ELF-1 (cell line): Measurements from ENCODE around the gene RNF41.

ENCODE experiments used
- DNase-seq: peaks from one replicate; pipeline ENCODE4 v3.0.0-alpha.2; 2016; ENCODE audit warnings: low read depth, low spot score

Gene RNF41

GRCh38 chr12:56212361-56212760 lies 9.4 kb downstream of the RNF41 start:
- DNase-seq, result no peak

DNA sequence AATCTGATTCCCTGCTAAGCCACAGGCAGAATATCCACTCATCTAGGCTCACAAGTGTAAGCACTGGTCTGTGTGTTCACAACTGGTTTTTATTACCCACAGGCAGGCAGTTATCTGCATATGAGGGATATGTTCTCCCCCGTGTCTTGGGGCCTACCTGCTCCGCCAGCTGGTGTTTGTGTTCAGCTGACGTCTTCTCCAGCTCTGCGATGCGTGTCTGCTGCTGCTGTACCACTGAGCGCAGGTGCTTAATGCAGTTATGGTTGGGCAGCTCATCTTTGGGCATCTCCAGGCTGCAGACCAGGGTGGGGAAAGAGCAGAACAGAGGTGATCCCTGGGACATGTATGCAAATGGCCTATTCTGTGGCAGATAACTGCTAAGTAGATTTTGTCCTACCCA lies 13.7 kb downstream of the RNF41 start:
- no peak for DNase-seq

GRCh38 chr12:56206452-56207166 lies 15.1 kb downstream of the RNF41 start:
- DNase-seq, result peak; percentile 83

DNA sequence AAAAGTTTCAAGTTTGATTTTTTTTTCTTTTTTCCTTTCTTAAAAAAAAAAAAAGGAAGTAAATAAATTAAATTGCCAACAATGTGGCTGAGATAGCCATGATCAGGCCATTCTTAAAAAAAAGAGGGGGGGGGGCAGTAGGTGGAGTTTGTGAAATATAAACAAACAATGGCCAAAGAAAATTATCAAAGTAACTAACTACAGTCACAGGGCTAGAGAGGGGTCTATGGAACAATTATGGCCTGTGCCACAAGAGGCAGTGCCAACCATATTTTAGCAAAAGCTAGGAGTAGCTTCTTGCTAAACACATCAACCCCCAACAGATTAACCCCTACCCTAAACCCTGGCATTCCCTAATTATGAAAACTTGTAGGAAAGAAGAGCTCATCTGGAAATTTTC lies 16.3 kb downstream of the RNF41 start:
- no peak for DNase-seq

DNA sequence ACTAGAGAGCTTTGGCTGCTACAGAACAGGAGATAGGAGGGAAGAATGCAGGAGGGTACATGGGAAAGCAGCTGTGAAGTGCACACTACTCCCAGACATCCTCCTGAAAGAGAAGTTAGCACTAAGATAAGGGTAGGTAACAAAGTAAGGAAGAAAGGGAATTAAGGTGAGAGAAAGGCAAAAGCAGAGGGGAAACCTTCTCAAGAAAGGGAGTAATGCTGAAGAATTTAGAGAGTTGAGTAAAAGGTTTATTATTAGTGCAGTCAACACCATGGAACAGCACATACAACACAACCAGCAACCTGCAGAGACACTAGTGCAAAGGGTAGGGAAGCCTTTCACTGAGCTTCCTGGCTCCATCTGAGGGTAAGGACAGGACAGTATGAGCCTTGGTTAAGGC lies 17.4 kb downstream of the RNF41 start:
- no peak for DNase-seq

- DNase-seq, result no peak
Measured at GRCh38 chr12:56202838-56203237, 18.9 kb downstream of the RNF41 start.

DNA sequence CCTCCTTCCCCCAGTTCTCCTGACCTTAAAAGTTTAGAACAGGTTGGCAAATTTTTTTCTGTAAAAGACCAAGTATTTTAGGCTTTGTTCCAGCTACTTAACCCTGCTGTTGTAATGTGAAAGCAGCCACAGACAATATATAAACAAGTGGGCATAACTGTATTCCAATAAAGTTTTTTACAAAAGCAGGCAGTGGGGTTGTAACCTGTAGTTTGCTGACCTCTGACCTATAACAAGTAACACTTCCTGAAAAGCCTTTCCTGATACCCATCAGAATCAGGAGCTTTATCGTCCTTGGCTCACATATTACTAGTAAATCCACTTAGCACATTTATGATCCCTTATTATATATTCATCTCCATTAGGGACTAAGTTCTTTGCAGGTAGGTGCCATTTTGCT lies 19.4 kb downstream of the RNF41 start:
- DNase-seq, result no peak

DNA sequence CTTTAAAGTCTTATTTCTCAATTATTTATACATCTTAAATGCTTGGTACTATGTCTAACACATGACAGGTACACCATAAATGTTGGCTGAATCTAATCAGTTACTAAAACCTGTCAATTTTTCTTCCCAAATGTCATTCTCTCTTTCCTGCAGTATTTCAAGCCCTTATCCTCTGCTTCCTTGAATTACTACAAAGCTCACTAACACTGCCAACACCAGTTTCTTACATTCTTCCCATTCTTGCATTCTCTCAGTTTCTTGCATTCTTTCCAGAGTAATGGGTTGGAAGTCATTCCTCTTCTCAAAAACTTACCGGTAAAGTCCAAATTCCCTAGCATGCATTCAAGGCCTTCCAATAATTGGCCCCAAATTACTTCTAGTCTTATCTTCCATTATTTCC lies 22.9 kb downstream of the RNF41 start:
- DNase-seq, result no peak

- DNase-seq, result no peak
Measured at GRCh38 chr12:56197921-56198635, 23.6 kb downstream of the RNF41 start.

DNA sequence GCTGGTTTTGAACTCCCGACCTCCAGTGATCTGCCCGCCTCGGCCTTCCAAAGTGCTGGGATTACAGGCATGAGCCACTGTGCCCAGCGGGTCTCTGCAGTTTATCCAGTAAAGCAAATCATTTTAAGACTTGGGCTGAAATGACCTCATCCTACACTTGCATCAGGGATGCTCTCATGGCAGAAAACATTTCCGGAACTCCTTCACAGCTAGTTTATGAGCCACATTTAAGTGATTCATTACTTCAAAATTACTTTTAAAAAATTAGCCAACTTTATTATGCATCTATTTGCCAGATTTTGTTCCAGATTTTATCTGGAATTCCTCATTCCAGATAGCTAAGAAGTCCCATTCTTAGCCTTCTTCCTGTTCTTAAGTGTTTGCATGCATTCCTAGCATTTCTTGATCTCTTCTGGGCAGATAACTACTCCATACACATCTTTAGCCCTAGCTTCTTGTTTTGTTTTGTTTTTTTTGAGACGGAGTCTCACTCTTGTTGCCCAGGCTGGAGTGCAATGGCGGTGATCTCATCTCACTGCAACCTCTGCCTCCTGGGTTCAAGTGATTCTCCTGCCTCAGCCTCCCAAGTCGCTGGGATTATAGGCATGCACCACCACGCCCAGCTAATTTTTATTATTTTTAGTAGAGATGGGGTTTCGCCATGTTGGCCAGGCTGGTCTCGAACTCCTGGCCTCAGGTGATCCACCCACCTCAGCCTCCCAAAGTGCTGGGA lies 24.7 kb downstream of the RNF41 start:
- peak; percentile 43 for DNase-seq

DNA sequence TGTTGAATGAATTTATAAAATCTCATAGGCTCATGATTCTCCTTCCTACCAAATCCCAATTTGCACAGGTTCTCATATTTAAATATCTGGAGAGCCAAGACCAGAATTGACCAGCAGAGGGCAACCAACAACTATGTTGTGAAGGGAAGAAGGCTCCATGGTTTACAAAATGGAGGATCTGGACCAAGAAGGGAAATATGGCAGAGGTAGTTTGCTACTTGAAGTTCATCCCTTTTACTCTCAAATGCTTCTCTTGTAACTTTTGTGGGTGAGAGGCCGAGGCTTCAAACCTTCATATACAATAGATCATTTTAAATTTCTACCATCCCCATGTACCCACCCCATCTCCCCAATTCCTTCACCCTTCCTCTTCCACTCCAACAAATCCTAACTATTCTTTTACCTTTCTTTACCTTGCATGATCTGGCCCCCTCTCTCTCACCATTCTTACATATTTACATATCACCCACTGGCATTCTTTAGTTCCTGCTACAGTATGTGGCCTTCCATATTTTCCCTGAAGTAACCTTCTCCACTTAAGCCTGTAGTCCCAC lies 28.6 kb downstream of the RNF41 start:
- peak; percentile 53 for DNase-seq

DNA sequence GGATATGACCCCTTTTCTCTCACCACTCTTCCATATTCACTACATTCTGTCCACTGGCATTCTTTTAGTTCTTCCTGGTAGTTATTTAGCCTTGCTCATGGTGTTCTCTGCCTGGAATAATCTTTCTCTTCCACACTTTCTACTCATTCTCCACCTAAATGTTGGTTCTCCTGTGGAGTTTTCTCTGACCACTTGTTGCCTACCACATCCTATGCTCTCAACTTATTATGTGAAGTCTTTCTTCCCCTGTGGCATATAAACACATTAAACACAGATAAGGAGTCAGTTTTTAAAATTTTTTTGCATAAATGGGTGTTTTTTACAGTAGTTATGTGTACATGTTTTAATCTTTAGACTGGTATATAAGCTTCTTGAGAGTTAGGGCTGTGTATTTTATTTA lies 29.1 kb downstream of the RNF41 start:
- no peak for DNase-seq

DNA sequence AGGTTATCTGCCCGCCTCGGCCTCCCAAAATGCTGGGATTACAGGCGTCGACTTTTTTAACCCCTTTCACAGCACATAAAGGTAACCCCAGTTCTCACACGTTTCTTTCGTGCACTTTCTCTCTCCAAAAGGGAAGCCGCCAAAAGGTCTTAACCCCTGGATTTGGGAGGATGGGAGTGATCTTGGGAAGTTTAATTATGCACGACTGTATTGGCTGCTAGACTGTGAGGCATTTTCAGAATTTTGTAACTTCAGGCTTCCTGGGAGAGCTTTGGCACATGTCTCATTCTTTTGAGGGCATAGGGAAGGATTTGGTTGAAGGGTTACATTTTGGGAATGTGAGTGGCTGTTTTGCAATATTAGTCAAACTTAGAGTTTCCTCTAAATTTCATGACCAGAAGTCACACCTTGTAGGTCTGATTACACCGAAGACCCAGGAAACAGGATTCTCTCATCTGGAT lies 31.0 kb downstream of the RNF41 start:
- DNase-seq, result no peak

DNA sequence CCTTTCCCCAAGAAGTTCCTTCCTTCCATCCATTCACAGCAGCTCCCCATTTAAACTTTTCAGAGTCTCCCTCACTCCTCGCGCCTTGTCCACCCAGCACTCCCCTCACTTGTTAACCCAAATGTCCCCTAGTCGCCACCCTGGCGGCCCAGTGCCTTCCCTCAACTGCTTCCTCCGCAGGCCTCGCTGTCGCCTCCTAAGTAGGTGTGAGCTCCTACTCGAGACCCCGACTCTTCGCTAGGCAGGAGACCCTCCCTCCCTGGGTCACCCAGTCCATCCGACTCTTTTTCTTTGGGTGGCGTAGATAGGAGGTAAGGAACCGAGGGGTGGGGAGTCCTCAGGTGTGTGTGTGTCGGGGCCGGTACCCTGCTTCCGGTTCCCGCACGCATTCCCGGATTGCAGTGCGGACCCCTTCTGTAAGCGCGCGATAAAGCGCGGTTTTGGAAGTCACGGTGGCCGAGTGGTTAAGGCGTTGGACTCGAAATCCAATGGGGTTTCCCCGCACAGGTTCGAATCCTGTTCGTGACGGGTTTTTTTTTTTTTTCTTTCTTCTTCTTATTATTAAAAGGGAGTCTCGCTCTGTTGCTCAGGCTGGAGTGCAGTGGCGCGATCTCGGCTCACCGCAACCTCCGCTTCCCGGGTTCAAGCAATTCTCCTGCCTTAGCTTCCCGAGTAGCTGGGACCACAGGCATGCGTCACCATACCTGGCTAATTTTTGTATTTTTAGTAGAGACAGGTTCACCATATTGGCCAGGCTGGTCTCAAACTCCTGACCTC lies 31.6 kb downstream of the RNF41 start:
- DNase-seq, result peak; percentile 97

DNA sequence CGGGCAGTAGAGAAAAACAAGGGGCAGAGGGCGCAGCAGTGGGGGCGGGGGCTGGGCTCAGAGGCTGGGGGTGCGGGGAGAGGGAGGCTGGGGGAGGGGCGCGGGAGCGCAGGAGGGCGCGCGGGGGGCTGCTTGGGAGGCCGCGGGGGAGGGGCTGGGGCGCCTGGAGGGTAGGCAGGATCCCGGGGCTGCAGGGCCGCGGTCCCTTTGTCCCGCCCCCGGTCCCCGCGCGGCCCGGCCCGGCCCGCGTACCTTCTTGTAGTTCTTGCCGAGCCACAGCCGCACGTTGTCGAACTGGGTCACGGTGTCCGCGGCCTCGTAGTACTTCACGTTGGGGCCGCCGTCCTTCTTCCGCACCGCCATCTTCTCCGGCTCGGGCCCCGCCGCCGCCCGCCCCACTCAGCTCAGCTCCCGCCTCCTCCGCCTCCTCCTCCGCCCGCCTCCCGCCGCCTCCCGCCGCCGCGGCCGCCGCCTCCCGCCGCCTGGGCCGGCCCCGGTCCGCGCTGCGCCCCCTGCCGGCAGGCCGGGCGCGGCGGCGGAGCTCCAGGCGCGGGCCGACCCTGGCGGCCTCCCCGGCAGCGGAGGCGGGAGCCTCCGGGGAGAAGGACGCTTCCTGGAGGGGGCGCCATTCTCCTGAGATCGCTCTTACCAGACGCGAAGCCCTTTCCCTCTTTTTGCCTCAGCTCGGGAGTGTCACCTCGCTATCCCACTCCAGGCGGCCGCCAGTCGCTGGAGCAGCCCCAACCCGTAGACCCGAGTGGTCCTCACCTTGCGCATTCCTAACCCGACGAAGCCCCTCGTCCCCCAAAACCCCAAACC lies 32.4 kb downstream of the RNF41 start, which contains the start of gene SMARCC2:
Gene SMARCC2 (minus strand): TSS at position 385 of the 819 bp plus-strand sequence. CDS start 22 bp downstream, at position 363.
- DNase-seq, result peak; percentile 96

GRCh38 chr12:56188778-56189098 lies 33.0 kb downstream of the RNF41 start:
- DNase-seq, result peak; percentile 38

GRCh38 chr12:56188131-56188777 lies 33.5 kb downstream of the RNF41 start:
- DNase-seq, result peak; percentile 79

- DNase-seq, result no peak
Measured at GRCh38 chr12:56186957-56187356, 34.8 kb downstream of the RNF41 start.

DNA sequence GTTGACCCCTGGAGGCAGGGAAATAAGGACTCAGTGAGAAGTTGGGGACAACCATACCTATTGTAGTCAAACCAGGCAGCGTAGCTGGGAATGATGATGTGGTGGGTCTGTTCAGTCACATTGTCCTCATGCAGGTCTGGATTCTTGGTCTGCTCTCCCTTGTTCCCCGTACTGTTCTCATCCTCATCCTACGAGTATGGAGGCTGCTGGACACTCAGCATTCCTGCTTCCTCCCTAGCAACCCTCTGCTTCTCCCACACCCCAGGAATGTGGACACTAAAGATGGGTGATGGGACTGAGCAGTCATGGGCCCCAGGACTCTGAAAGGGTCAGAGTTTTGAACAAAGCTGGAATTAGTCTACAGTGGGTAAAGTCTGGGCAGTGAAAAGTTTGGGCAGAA lies 43.4 kb downstream of the RNF41 start:
- no peak for DNase-seq

GRCh38 chr12:56172839-56173238 lies 48.9 kb downstream of the RNF41 start:
- no peak for DNase-seq
